ENCODE measurements around the gene FBXW8.

- TF ChIP-seq, protein P1, sequence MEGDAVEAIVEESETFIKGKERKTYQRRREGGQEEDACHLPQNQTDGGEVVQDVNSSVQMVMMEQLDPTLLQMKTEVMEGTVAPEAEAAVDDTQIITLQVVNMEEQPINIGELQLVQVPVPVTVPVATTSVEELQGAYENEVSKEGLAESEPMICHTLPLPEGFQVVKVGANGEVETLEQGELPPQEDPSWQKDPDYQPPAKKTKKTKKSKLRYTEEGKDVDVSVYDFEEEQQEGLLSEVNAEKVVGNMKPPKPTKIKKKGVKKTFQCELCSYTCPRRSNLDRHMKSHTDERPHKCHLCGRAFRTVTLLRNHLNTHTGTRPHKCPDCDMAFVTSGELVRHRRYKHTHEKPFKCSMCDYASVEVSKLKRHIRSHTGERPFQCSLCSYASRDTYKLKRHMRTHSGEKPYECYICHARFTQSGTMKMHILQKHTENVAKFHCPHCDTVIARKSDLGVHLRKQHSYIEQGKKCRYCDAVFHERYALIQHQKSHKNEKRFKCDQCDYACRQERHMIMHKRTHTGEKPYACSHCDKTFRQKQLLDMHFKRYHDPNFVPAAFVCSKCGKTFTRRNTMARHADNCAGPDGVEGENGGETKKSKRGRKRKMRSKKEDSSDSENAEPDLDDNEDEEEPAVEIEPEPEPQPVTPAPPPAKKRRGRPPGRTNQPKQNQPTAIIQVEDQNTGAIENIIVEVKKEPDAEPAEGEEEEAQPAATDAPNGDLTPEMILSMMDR (IDR thresholded peaks at IDR 0.05): no peak
- TF ChIP-seq POLR2A (IDR thresholded peaks at IDR 0.05): no peak
These were observed 153.3 kb downstream of the FBXW8 start for GRCh38 chr12:117064049-117064448.
